ENCODE results near the gene IDH2.

DNA sequence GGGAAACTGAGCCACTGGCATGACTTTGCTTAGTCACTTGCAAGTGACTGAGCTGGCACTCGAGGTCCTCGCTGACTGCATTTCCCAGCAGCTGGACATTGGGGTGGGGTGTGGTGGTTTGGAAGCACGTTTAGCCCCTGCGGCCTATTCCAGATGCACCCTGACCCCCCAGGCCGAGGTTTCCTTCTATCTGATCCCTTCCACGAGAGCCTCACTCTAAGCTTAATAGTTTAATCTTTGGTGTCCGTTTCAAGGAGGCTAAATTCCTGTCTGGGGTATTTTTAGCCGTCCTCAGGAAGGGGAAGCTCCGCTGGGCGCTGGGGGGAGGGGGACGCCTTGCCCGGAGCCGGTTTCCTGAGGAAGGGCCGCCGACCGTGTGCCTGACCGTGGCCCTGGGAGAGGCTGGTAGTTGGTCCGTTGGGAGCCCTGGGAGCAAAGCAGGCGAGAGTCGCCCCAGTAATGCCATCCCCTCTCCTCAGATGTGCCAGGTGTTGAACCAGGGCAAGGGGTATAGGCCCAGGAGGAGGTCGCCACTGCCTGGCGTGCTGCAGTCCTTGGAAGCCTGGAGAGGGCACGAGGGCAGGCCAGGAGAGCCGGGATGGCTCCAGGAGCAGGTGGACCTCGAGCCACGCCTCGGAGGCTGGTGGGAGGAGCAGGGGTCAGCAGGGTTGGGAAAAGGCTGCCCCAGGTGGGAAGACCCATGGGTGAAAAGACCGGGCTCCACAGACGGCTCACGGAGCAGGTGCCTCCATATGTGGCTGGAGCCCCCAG is 37.2 kb downstream of the IDH2 start:
- TF ChIP-seq, protein P1, sequence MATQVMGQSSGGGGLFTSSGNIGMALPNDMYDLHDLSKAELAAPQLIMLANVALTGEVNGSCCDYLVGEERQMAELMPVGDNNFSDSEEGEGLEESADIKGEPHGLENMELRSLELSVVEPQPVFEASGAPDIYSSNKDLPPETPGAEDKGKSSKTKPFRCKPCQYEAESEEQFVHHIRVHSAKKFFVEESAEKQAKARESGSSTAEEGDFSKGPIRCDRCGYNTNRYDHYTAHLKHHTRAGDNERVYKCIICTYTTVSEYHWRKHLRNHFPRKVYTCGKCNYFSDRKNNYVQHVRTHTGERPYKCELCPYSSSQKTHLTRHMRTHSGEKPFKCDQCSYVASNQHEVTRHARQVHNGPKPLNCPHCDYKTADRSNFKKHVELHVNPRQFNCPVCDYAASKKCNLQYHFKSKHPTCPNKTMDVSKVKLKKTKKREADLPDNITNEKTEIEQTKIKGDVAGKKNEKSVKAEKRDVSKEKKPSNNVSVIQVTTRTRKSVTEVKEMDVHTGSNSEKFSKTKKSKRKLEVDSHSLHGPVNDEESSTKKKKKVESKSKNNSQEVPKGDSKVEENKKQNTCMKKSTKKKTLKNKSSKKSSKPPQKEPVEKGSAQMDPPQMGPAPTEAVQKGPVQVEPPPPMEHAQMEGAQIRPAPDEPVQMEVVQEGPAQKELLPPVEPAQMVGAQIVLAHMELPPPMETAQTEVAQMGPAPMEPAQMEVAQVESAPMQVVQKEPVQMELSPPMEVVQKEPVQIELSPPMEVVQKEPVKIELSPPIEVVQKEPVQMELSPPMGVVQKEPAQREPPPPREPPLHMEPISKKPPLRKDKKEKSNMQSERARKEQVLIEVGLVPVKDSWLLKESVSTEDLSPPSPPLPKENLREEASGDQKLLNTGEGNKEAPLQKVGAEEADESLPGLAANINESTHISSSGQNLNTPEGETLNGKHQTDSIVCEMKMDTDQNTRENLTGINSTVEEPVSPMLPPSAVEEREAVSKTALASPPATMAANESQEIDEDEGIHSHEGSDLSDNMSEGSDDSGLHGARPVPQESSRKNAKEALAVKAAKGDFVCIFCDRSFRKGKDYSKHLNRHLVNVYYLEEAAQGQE (IDR thresholded peaks at IDR 0.05; ENCODE audit: insufficient read depth in 1 of 2, low read depth in 2 of 2, low read length in 2 of 2): no peak
- TF ChIP-seq TAF1 (IDR thresholded peaks at IDR 0.05; ENCODE audit: borderline replicate concordance, insufficient read depth, low read length) (no peak), POLR2AphosphoS5 (IDR thresholded peaks at IDR 0.05; ENCODE audit: low read depth, low read length) (no peak), SIN3A (IDR thresholded peaks at IDR 0.05; ENCODE audit: borderline replicate concordance, insufficient read depth, low read length) (no peak)

All from PFSK-1 (cell line).